ENCODE results near the gene TMC3. TPM values are rescaled to one million over a fixed set of nuclear protein-coding genes. Genes with fewer than 3 reads are reported as not detected.

Gene TMC3
- total and polyA plus RNA-seq, 2 of the 13 experiments (the other 11 are each of a cell fraction or from before 2014, with no cell fraction given): not detected

- TF ChIP-seq ZNF142 (CRISPR knock-in tag; IDR thresholded peaks at IDR 0.05) (no peak), U2AF1 (optimal IDR thresholded peaks at IDR 0.05; ENCODE audit: low read depth, low read length) (no peak), TBL1XR1 (IDR thresholded peaks at IDR 0.05; ENCODE audit: borderline replicate concordance, low read length, partially characterized antibody) (no peak), ZSCAN20 (CRISPR knock-in tag; IDR thresholded peaks at IDR 0.05; ENCODE audit: borderline replicate concordance) (no peak), CREM (IDR thresholded peaks at IDR 0.05) (peak; percentile 62), CREM (CRISPR knock-in tag; IDR thresholded peaks at IDR 0.05) (no peak), THRA (CRISPR knock-in tag; IDR thresholded peaks at IDR 0.05; ENCODE audit: borderline replicate concordance) (no peak; the same call in 1 of the 2 replicates), ZNF530 (CRISPR knock-in tag; IDR thresholded peaks at IDR 0.05; ENCODE audit: low read depth) (no peak), ZNF580 (CRISPR knock-in tag; IDR thresholded peaks at IDR 0.05; ENCODE audit: borderline replicate concordance, low read depth) (peak; percentile 78; the same call in 1 of the 2 replicates), EZH2 (conservative IDR thresholded peaks at IDR 0.05; ENCODE audit: low read depth, low read length) (no peak), TSC22D2 (CRISPR knock-in tag; IDR thresholded peaks at IDR 0.05; ENCODE audit: borderline replicate concordance) (no peak), ZNF256 (CRISPR knock-in tag; conservative IDR thresholded peaks at IDR 0.05) (no peak), FIP1L1 (IDR thresholded peaks at IDR 0.05; ENCODE audit: borderline replicate concordance, insufficient read depth, low read depth, low read length) (no peak), ZNF281 (CRISPR knock-in tag; IDR thresholded peaks at IDR 0.05; ENCODE audit: borderline replicate concordance) (no peak), ZNF543 (CRISPR knock-in tag; IDR thresholded peaks at IDR 0.05) (no peak), ELK4 (CRISPR knock-in tag; IDR thresholded peaks at IDR 0.05; ENCODE audit: borderline replicate concordance) (no peak)
Measured at GRCh38 chr15:81323944-81324881, 49.8 kb downstream of the TMC3 start, which contains the start of gene STARD5 (continued).

Data from HepG2 (cell line).